SK-N-SH (cell line): ENCODE results near the gene ZFHX3. TPM values are rescaled to one million over a fixed set of nuclear protein-coding genes. Genes with fewer than 3 reads are reported as not detected.
A peak's percentile ranks its signal among the peaks of the same experiment; 100 is the strongest.

Source experiments
- CTCF ChIA-PET: fragments of 300-600, 350-600 bp; formaldehyde crosslinking; extraction: SDS; loops from one replicate; lab custom pipeline; 2021; lab: Yijun Ruan, JAX
- POLR2A ChIA-PET: fragments of 350-600 bp; sonication (Branson Sonifier 250); formaldehyde crosslinking; extraction: SDS; loops from one replicate; lab custom pipeline; 2020; ENCODE audit warnings: antibody characterized with exemption, inconsistent platforms; lab: Yijun Ruan, JAX
- DNase-seq: peaks from one replicate; pipeline ENCODE4 v3.0.0; 2012
- H2AFZ ChIP-seq: fragments of 200-600 bp; sonication (generic); 2 replicates; pipeline ENCODE4 v1.8.1; 2016; ENCODE audit warnings: antibody characterized with exemption, mild to moderate bottlenecking, low read depth
- H3F3A ChIP-seq: fragments of 200-600 bp; sonication (generic); replicated peaks from 2 replicates; pipeline ENCODE3; 2016; ENCODE audit warnings: antibody characterized with exemption, mild to moderate bottlenecking; ENCODE audit not compliant: insufficient read depth
- H3K27ac ChIP-seq, 2 experiments: fragments of 200-500 bp in 1 of 2; fragments of 200-600 bp in 1 of 2; sonication (Bioruptor generic) in 1 of 2; sonication (generic), shearing (Covaris generic) in 1 of 2; 2 replicates each; pipeline versions ENCODE4 v1.5.1 to v1.6.1; 2014 to 2016; ENCODE audit warnings: low read depth in 2 of 2, inconsistent platforms in 1 of 2, low read length in 1 of 2, mild to moderate bottlenecking in 1 of 2, mixed read lengths in 1 of 2
- H3K27me3 ChIP-seq: fragments of 200-600 bp; sonication (generic), shearing (Covaris generic); 2 replicates; pipeline ENCODE4 v1.6.1; 2016; ENCODE audit warnings: mixed run types; ENCODE audit not compliant: insufficient read depth
- H3K36me3 ChIP-seq, 2 experiments: fragments of 200-500 bp in 1 of 2; fragments of 200-600 bp in 1 of 2; sonication (Bioruptor generic) in 1 of 2; sonication (generic) in 1 of 2; replicated peaks in 1 of 2; 2 replicates each; pipeline versions ENCODE3 to v1.5.1; 2014 to 2016; ENCODE audit warnings: low read length in 1 of 2, mild to moderate bottlenecking in 1 of 2; ENCODE audit not compliant: insufficient read depth in 2 of 2, control insufficient read depth in 1 of 2
- H3K4me1 ChIP-seq, 2 experiments: fragments of 200-500 bp in 1 of 2; fragments of 200-600 bp in 1 of 2; sonication (Bioruptor generic) in 1 of 2; sonication (generic), shearing (Covaris generic) in 1 of 2; 2 replicates each; pipeline versions ENCODE4 v1.5.1 to v1.6.1; 2014 to 2016; ENCODE audit warnings: low read depth in 1 of 2, low read length in 1 of 2, mixed run types in 1 of 2; ENCODE audit not compliant: insufficient read depth in 2 of 2, control insufficient read depth in 1 of 2
- H3K4me2 ChIP-seq: fragments of 200-600 bp; sonication (generic), shearing (Covaris generic); 2 replicates; pipeline ENCODE4 v1.6.1; 2017; ENCODE audit warnings: mixed run types
- H3K4me3 ChIP-seq, 2 experiments: fragments of 200-500 bp in 1 of 2; fragments of 200-600 bp in 1 of 2; sonication (Bioruptor generic) in 1 of 2; sonication (generic), shearing (Covaris generic) in 1 of 2; 2 replicates each; pipeline versions ENCODE4 v1.5.1 to v1.8.1; 2014 to 2016; ENCODE audit warnings: low read depth in 2 of 2, inconsistent platforms in 1 of 2, low read length in 1 of 2, mild to moderate bottlenecking in 1 of 2, mixed read lengths in 1 of 2, moderate library complexity in 1 of 2
- H3K79me2 ChIP-seq: fragments of 200-600 bp; sonication (generic); 2 replicates; pipeline ENCODE4 v1.8.1; 2017; ENCODE audit warnings: mild to moderate bottlenecking; ENCODE audit not compliant: insufficient read depth
- H3K9ac ChIP-seq: fragments of 200-600 bp; sonication (generic); 2 replicates; pipeline ENCODE4 v1.6.1; 2017; ENCODE audit warnings: mixed run types
- H3K9me2 ChIP-seq: fragments of 200-600 bp; sonication (generic); 2 replicates; pipeline ENCODE4 v1.6.1; 2017; ENCODE audit warnings: mixed run types
- H3K9me3 ChIP-seq: fragments of 200-600 bp; sonication (generic); 2 replicates; pipeline ENCODE4 v1.6.1; 2017; ENCODE audit warnings: mixed run types, mild to moderate bottlenecking, moderate library complexity
- H4K20me1 ChIP-seq: fragments of 200-600 bp; sonication (generic); 2 replicates; pipeline ENCODE4 v1.6.1; 2017; ENCODE audit warnings: mild to moderate bottlenecking, mixed run types; ENCODE audit not compliant: insufficient read depth
- CHD2 ChIP-seq: fragments of 150-350 bp; IDR thresholded peaks from 2 replicates; pipeline ENCODE4 v1.6.1; 2018; ENCODE audit warnings: low read length; ENCODE audit not compliant: partially characterized antibody
- FOXM1 ChIP-seq: IDR thresholded peaks from 2 replicates; pipeline ENCODE4 v1.4.0; 2012; ENCODE audit warnings: low read depth, mild to moderate bottlenecking
- IRF3 ChIP-seq: fragments of 150-350 bp; IDR thresholded peaks from 2 replicates; pipeline ENCODE4 v1.6.1; 2016; ENCODE audit warnings: mild to moderate bottlenecking, low read depth, low read length
- JUND ChIP-seq: IDR thresholded peaks from 2 replicates; pipeline ENCODE4 v1.4.0; 2012
- MAX ChIP-seq: IDR thresholded peaks from 2 replicates; pipeline ENCODE4 v1.4.0; 2012; ENCODE audit warnings: low read depth
- MEF2A ChIP-seq: IDR thresholded peaks from 2 replicates; pipeline ENCODE4 v1.4.0; 2012; ENCODE audit warnings: low read depth, borderline replicate concordance
- NRF1 ChIP-seq: IDR thresholded peaks from 2 replicates; pipeline ENCODE4 v1.6.1; 2012; ENCODE audit warnings: low read depth, mild to moderate bottlenecking, low read length
- PBX3 ChIP-seq: IDR thresholded peaks from 2 replicates; pipeline ENCODE4; 2012
- RCOR1 ChIP-seq: fragments of 150-350 bp; IDR thresholded peaks from 2 replicates; pipeline ENCODE4 v1.6.1; 2017; ENCODE audit warnings: antibody characterized with exemption, low read length
- REST ChIP-seq: IDR thresholded peaks from 2 replicates; pipeline ENCODE4 v1.6.1; 2012; ENCODE audit warnings: mild to moderate bottlenecking, low read depth, low read length, moderate library complexity
- SMC3 ChIP-seq: IDR thresholded peaks from 2 replicates; pipeline ENCODE4 v1.6.1; 2012; ENCODE audit warnings: low read depth, low read length, improper control_type of control experiment
- TAF1 ChIP-seq: IDR thresholded peaks from 2 replicates; pipeline ENCODE4 v1.6.1; 2012; ENCODE audit warnings: low read depth, mild to moderate bottlenecking, low read length, moderate library complexity, borderline replicate concordance
- TEAD4 ChIP-seq: IDR thresholded peaks from 2 replicates; pipeline ENCODE4 v1.4.0; 2012; ENCODE audit warnings: mild to moderate bottlenecking, borderline replicate concordance; ENCODE audit not compliant: insufficient read depth
- WGBS: methylation state at CpG from one replicate; pipeline ENCODE4 v1.1.6; 2017; ENCODE audit warnings: low lambda C conversion rate; 5-methylcytosine and 5-hydroxymethylcytosine counted together
- polyA plus RNA-seq, 3 experiments: library from polyadenylated mRNA; depleted of rRNA; stranded (reverse); fragments of >200 nt; gene quantifications; 2 replicates each; pipeline ENCODE4 v1.2.3, GENCODE V29; 2012

ZFHX3 gene
- polyA plus RNA-seq, 1 of the 3 experiments (the other 2 are of a cell fraction): 2.0 TPM

GRCh38 chr16:72975809-72976437 lies 72.0 kb downstream of the ZFHX3 start:
- Histone ChIP-seq H4K20me1 (peaks cover 58% of the 10 kb centered on the region), H2AFZ (no peak overlapping the region), H3K4me3 (no peak overlapping the region), H3K27ac (no peak overlapping the region), H3K9me2 (no peaks in the 10 kb centered on the region), H3K9me3 (no peaks in the 10 kb centered on the region), H3K4me2 (no peak overlapping the region), H3K79me2 (peaks cover 89% of the 10 kb centered on the region), H3F3A (no peaks in the 10 kb centered on the region), H3K9ac (no peak overlapping the region), H3K36me3 (peaks cover 0 to 3% of the 10 kb centered on the region in 2 experiments), H3K27me3 (no peaks in the 10 kb centered on the region), H3K4me1 (peaks cover 3 to 9% of the 10 kb centered on the region in 2 experiments; a peak in 2 of 4 replicates)
- POLR2A ChIA-PET: no interaction called here
- CTCF ChIA-PET: interaction anchor here (0.7 to 1.6 kb wide), 6 partner anchors 14 to 1250 kb away, joined by 3 to 5 read pairs (median 3); no protein-coding TSS in a partner anchor
- 93% methylated on average over 4 of the region's 5 CpGs for WGBS
- TF ChIP-seq SMC3 (no peak), REST (peak; percentile 70; the same call in 1 of the 2 replicates)
- DNase-seq: no peak

GRCh38 chr16:72974142-72974769 lies 73.7 kb downstream of the ZFHX3 start:
- Histone ChIP-seq H3K4me3 (no peak overlapping the region), H3K27ac (no peak overlapping the region)
- TF ChIP-seq FOXM1: no peak
- no peak for TF ChIP-seq PBX3
- TF ChIP-seq MAX: no peak
- TF ChIP-seq NRF1: no peak
- TF ChIP-seq TAF1: no peak
- TF ChIP-seq IRF3: no peak
- TF ChIP-seq CHD2: no peak
- no peak for TF ChIP-seq RCOR1
- TF ChIP-seq MEF2A: no peak
- TF ChIP-seq JUND: no peak
- TF ChIP-seq TEAD4: no peak
- TF ChIP-seq, all 33 proteins: peak for 0
- H3K27me3 ChIP-seq: no peaks in the 10 kb centered on the region
- no peak overlapping the region for H3K4me2 ChIP-seq
- H3F3A ChIP-seq: no peaks in the 10 kb centered on the region
- H4K20me1 ChIP-seq: peaks cover 43% of the 10 kb centered on the region
- H3K9me2 ChIP-seq: no peaks in the 10 kb centered on the region
- DNase-seq: no peak
- H3K9me3 ChIP-seq: no peaks in the 10 kb centered on the region
- no peak overlapping the region for H2AFZ ChIP-seq
- peaks cover 88% of the 10 kb centered on the region for H3K79me2 ChIP-seq
- ChIA-PET CTCF (interaction anchor here (1.1 to 1.2 kb wide), 3 partner anchors 12 to 1060 kb away, joined by 3 to 5 read pairs (median 3); no protein-coding TSS in a partner anchor), POLR2A (no interaction called here)
- no peak overlapping the region for H3K9ac ChIP-seq
- peaks cover 0 to 9% of the 10 kb centered on the region in 2 experiments; a peak in 2 of 4 replicates for H3K4me1 ChIP-seq
- WGBS: 97% methylated on average over 8 of the region's 13 CpGs
- peaks cover 0 to 3% of the 10 kb centered on the region in 2 experiments for H3K36me3 ChIP-seq
